ENCODE data around the gene DHRS11.

The DHRS11 gene

GRCh38 chr17:36650096-36650775, 58.6 kb downstream of the DHRS11 start:
- TF ChIP-seq NFIC (IDR thresholded peaks at IDR 0.05): no peak
- TF ChIP-seq YY1 (IDR thresholded peaks at IDR 0.05; ENCODE audit: low read depth): no peak
- TF ChIP-seq EP300 (IDR thresholded peaks at IDR 0.05; ENCODE audit: borderline replicate concordance): no peak
